ENCODE measurements around the gene HNRNPCL4. TPM values are rescaled to one million over a fixed set of nuclear protein-coding genes. Genes with fewer than 3 reads are reported as not detected.
"Not testable (repeated sequence)": the region's sequence is repeated elsewhere in the genome, so short reads cannot be mapped to it uniquely, and the experiment has no call there.

Gene HNRNPCL4
- not detected for polyA plus RNA-seq (2012; ENCODE audit: insufficient read depth, insufficient read length, low read depth)

DNA sequence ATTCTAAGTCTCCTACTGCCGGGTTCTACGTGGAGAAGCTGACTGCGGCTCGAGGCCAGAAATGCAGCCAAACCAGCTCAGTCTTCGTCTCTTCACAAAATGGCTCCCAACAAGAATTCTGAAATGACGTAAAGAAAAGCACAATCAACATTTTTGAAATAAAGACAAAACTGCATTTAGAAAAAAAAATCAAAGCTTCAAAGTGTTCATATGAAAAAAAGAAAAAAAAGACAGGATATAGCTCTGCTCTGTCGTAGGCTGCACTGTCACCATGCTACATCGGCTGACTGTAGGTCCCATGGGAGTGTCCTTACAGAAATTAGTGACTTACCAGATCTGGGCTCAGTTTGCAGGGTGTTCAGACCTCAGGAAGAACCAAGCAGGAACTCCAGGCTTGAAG is at the start of gene HNRNPCL4:
Gene HNRNPCL4 (minus strand): TSS at position 101 of the 400 bp plus-strand sequence. CDS start 164 bp downstream, outside the sequence.
- H3K36me3 ChIP-seq; H3K4me1 ChIP-seq; DNase-seq; H3K4me3 ChIP-seq (ENCODE audit: low read depth, low read length); H3K9me3 ChIP-seq; H3K27me3 ChIP-seq: not testable (repeated sequence)

GRCh38 chr1:13208712-13209111 is 43.3 kb upstream of the HNRNPCL4 start:
- H3K9me3 ChIP-seq; H3K36me3 ChIP-seq; H3K4me3 ChIP-seq (ENCODE audit: low read depth, low read length); H3K27me3 ChIP-seq; H3K4me1 ChIP-seq; DNase-seq: not testable (repeated sequence)

DNA sequence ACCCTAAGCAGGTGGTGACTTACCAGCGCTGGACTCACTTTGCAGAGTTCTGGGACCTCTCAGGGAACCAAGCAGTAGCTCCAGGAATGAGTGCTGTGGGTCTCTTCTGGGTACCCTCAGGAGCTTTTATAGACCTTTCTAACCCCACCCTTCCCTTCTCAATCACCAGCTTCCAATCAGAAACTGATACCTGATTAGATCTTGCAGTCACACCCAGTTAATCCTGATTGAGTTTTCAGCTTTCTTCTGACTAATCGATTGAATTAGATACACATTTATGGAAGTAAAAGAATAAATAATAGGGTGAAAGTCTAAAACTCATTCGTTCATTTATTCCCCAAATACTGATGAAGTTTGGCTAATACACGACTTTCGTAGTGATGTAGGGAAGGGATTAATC is 35.9 kb upstream of the HNRNPCL4 start, which contains the start of gene PRAMEF13:
Gene PRAMEF13 (minus strand): TSS at position 101 of the 400 bp plus-strand sequence. CDS start 1,820 bp downstream, outside the sequence.
- H3K9me3 ChIP-seq; H3K4me3 ChIP-seq (ENCODE audit: low read depth, low read length); H3K36me3 ChIP-seq; H3K4me1 ChIP-seq; DNase-seq; H3K27me3 ChIP-seq: not testable (repeated sequence)

DNA sequence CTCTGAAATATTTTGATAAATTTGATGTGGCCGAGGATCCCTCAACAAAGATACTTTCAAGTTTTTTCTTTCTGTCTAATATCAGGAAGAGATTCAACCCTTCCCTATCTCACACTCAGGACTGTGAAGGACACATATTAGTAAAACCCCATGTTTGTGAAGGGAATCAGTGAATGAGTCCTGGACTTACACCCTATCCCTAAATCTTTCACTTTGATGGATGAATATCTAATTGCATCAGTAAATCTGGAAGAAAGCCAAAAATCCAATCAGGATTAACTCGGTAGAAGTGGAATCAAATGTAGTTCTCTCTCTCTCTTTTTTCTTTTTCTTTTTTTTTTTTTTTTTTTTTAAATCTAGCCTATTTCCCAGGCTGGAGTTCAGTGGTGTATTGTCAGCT is 6.1 kb upstream of the HNRNPCL4 start, which contains the start of gene PRAMEF9:
Gene PRAMEF9 (plus strand): TSS at position 301 of the 400 bp plus-strand sequence. CDS start 3,433 bp downstream, outside the sequence.
- DNase-seq; H3K4me3 ChIP-seq (ENCODE audit: low read depth, low read length); H3K36me3 ChIP-seq; H3K9me3 ChIP-seq; H3K27me3 ChIP-seq; H3K4me1 ChIP-seq: not testable (repeated sequence)

GRCh38 chr1:13155909-13156308 is 9.5 kb downstream of the HNRNPCL4 start, which contains the start of gene PRAMEF26:
PRAMEF26 (minus strand) TSS chr1:13156009; CDS start chr1:13153095, 2,914 bp downstream.
- H3K36me3 ChIP-seq; H3K27me3 ChIP-seq; H3K4me1 ChIP-seq; H3K4me3 ChIP-seq (ENCODE audit: low read depth, low read length); DNase-seq; H3K9me3 ChIP-seq: not testable (repeated sequence)

DNA sequence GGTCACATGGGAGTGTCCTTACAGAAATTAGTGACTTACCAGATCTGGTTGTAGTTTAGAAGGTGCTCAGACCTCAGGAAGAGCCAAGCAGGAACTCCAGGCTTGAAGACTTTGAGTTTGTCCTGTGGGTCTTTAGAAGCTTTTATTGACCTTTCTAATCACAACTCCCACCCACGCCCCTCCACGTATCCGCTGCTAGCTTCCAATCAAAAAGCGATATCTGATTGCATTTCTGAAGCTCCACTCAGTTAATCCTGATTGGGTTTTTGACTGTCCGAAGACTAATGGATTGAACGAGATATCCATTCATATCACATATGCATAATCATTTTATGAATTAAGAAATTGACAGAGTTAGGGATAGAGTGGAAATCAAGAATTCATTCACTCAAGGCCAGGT is 48.7 kb downstream of the HNRNPCL4 start, which contains the start of gene HNRNPCL2:
Gene HNRNPCL2 (minus strand): TSS at position 101 of the 400 bp plus-strand sequence. CDS start 454 bp downstream, outside the sequence.
- not testable (repeated sequence) for H3K36me3 ChIP-seq; DNase-seq; H3K9me3 ChIP-seq; H3K4me1 ChIP-seq; H3K27me3 ChIP-seq; H3K4me3 ChIP-seq (ENCODE audit: low read depth, low read length)
